ENCODE data around the gene SLC9B2. TPM values are rescaled to one million over a fixed set of nuclear protein-coding genes. Genes with fewer than 3 reads are reported as not detected.

Gene SLC9B2
- total RNA-seq, 2 donors from 2014 or later = 10.1 to 14.8 TPM

- no peak overlapping the region for H3K4me3 ChIP-seq
- intact Hi-C loops (cut with DNase I) = no loop called here
- WGBS, 2 donors = 86 to 97% methylated on average over 3 of the region's 3 CpGs
- H3K27me3 ChIP-seq = no peaks in the 10 kb centered on the region
- H3K27ac ChIP-seq = no peak overlapping the region
- no peaks in the 10 kb centered on the region for H3K4me1 ChIP-seq
- H3K36me3 ChIP-seq (replicated peaks in 1 of 2; ENCODE audit: insufficient read depth in 1 of 2, low read depth in 2 of 2) = no peaks in the 10 kb centered on the region
- DNase-seq = no peak
- H3K9me3 ChIP-seq = no peaks in the 10 kb centered on the region
- no peak for ATAC-seq
- TF ChIP-seq CTCF (IDR thresholded peaks at IDR 0.05) (no peak), POLR2A (IDR thresholded peaks at IDR 0.05) (no peak)
Measured at GRCh38 chr4:103054030-103054429, 22.5 kb downstream of the SLC9B2 start.

GRCh38 chr4:103052779-103053178 lies 23.8 kb downstream of the SLC9B2 start:
- WGBS, 2 donors = 82 to 84% methylated on average over 3 of the region's 3 CpGs
- H3K9me3 ChIP-seq = no peaks in the 10 kb centered on the region
- H3K4me3 ChIP-seq = no peak overlapping the region
- H3K4me1 ChIP-seq = no peaks in the 10 kb centered on the region
- intact Hi-C loops (cut with DNase I) = no loop called here
- H3K36me3 ChIP-seq (replicated peaks in 1 of 2; ENCODE audit: insufficient read depth in 1 of 2, low read depth in 2 of 2) = no peaks in the 10 kb centered on the region
- DNase-seq = no peak
- no peak for TF ChIP-seq POLR2A (IDR thresholded peaks at IDR 0.05)
- TF ChIP-seq CTCF (IDR thresholded peaks at IDR 0.05) = no peak
- no peak for ATAC-seq
- H3K27ac ChIP-seq = no peak overlapping the region
- H3K27me3 ChIP-seq = no peaks in the 10 kb centered on the region

- 90 to 92% methylated on average over 3 of the region's 3 CpGs for WGBS, 2 donors
- Histone ChIP-seq H3K27me3 (no peaks in the 10 kb centered on the region), H3K4me3 (no peak overlapping the region), H3K36me3 (replicated peaks in 1 of 2; ENCODE audit: insufficient read depth in 1 of 2, low read depth in 2 of 2) (no peaks in the 10 kb centered on the region), H3K9me3 (no peaks in the 10 kb centered on the region), H3K4me1 (no peaks in the 10 kb centered on the region), H3K27ac (no peak overlapping the region)
- TF ChIP-seq CTCF (IDR thresholded peaks at IDR 0.05) = no peak
- no peak for TF ChIP-seq POLR2A (IDR thresholded peaks at IDR 0.05)
- no peak for DNase-seq
- no peak for ATAC-seq
- intact Hi-C loops (cut with DNase I) = no loop called here
Measured at GRCh38 chr4:103052145-103052544, 24.4 kb downstream of the SLC9B2 start.

- Histone ChIP-seq H3K9me3 (no peaks in the 10 kb centered on the region), H3K36me3 (replicated peaks in 1 of 2; ENCODE audit: insufficient read depth in 1 of 2, low read depth in 2 of 2) (no peaks in the 10 kb centered on the region), H3K27ac (no peak overlapping the region), H3K4me1 (no peaks in the 10 kb centered on the region), H3K27me3 (no peaks in the 10 kb centered on the region), H3K4me3 (no peak overlapping the region)
- intact Hi-C loops (cut with DNase I) = no loop called here
- 38 to 39% methylated on average over 2 of the region's 2 CpGs for WGBS, 2 donors
- ATAC-seq (no peak), DNase-seq (no peak)
- no peak for TF ChIP-seq CTCF (IDR thresholded peaks at IDR 0.05)
- TF ChIP-seq POLR2A (IDR thresholded peaks at IDR 0.05) = no peak
Measured at GRCh38 chr4:103050736-103051436, 25.7 kb downstream of the SLC9B2 start.

Data from body of pancreas (tissue), 4 donors.